ENCODE measurements around the gene PCBP4.

The PCBP4 gene

GRCh38 chr3:51967384-51968169 is at the start of gene PCBP4:
TSS of gene PCBP4 (minus strand) at chr3:51967454. CDS start at chr3:51961240, 6,214 bp downstream.
- peak; percentile 37 for DNase-seq

- no peak for DNase-seq
Observed at GRCh38 chr3:52015438-52016228, 48.4 kb upstream of the PCBP4 start.

GRCh38 chr3:52014613-52015012 is 47.4 kb upstream of the PCBP4 start:
- DNase-seq, result no peak

- DNase-seq, result no peak
Observed at GRCh38 chr3:52013802-52014598, 46.7 kb upstream of the PCBP4 start.

- DNase-seq, result no peak
Observed at GRCh38 chr3:52012699-52013098, 45.4 kb upstream of the PCBP4 start.

GRCh38 chr3:52010431-52010830 is 43.2 kb upstream of the PCBP4 start:
- DNase-seq, result no peak

GRCh38 chr3:52007291-52007690 is 40.0 kb upstream of the PCBP4 start:
- no peak for DNase-seq

GRCh38 chr3:52006820-52007133 is 39.5 kb upstream of the PCBP4 start:
- no peak for DNase-seq

- no peak for DNase-seq
Observed at GRCh38 chr3:52006017-52006819, 39.0 kb upstream of the PCBP4 start.

GRCh38 chr3:52005571-52005986 is 38.3 kb upstream of the PCBP4 start:
- DNase-seq, result no peak

- DNase-seq, result no peak
Observed at GRCh38 chr3:52004906-52005395, 37.7 kb upstream of the PCBP4 start.

GRCh38 chr3:52004163-52004787 is 37.0 kb upstream of the PCBP4 start:
- DNase-seq, result no peak

GRCh38 chr3:52002748-52003147 is 35.5 kb upstream of the PCBP4 start:
- no peak for DNase-seq

- DNase-seq, result peak; percentile 87
Observed at GRCh38 chr3:52001443-52001974, 34.3 kb upstream of the PCBP4 start.

GRCh38 chr3:51999846-52000245 is 32.6 kb upstream of the PCBP4 start:
- DNase-seq, result no peak

- DNase-seq, result no peak
Observed at GRCh38 chr3:51998774-51999173, 31.5 kb upstream of the PCBP4 start.

GRCh38 chr3:51997935-51998596 is 30.8 kb upstream of the PCBP4 start:
- no peak for DNase-seq

- no peak for DNase-seq
Observed at GRCh38 chr3:51997172-51997571, 29.9 kb upstream of the PCBP4 start.

- DNase-seq, result peak; percentile 92
Observed at GRCh38 chr3:51995346-51996163, 28.3 kb upstream of the PCBP4 start, which contains the start of gene RPL29. TSS of gene RPL29 (minus strand) at chr3:51995895. CDS start at chr3:51995461, 434 bp downstream.

GRCh38 chr3:51994530-51994929 is 27.3 kb upstream of the PCBP4 start:
- no peak for DNase-seq
